Mesendoderm (in vitro differentiated cells): ENCODE data around the gene MLEC.

Experiments used
- DNase-seq: peaks from one replicate; pipeline ENCODE4 v3.0.0; 2013
- H2AK5ac ChIP-seq: 2 replicates; pipeline ENCODE4 v1.6.1; 2013; ENCODE audit warnings: low read length, inconsistent platforms
- H2BK120ac ChIP-seq: 2 replicates; pipeline ENCODE4 v1.6.1; 2013; ENCODE audit warnings: low read depth, mild to moderate bottlenecking, low read length, moderate library complexity, mixed read lengths
- H2BK15ac ChIP-seq: replicated peaks from 2 replicates; pipeline ENCODE4 v1.6.1; 2013; ENCODE audit warnings: low read depth, mild to moderate bottlenecking, moderate library complexity
- H2BK5ac ChIP-seq: 2 replicates; pipeline ENCODE4 v1.6.1; 2013; ENCODE audit warnings: low read length, inconsistent platforms
- H3K18ac ChIP-seq: 2 replicates; pipeline ENCODE4 v1.6.1; 2013; ENCODE audit warnings: mild to moderate bottlenecking, low read length, mixed read lengths
- H3K23ac ChIP-seq: one replicate; pipeline ENCODE4 v1.6.1; 2013; ENCODE audit warnings: low read length
- H3K27ac ChIP-seq: 2 replicates; pipeline ENCODE4 v1.5.1; 2013; ENCODE audit warnings: low read depth, mild to moderate bottlenecking, inconsistent platforms, low read length, moderate library complexity
- H3K27me3 ChIP-seq: 2 replicates; pipeline ENCODE4 v1.6.1; 2013; ENCODE audit warnings: low read length, control low read depth, mild to moderate bottlenecking, inconsistent platforms; ENCODE audit not compliant: insufficient read depth, poor library complexity
- H3K36me3 ChIP-seq: 2 replicates; pipeline ENCODE4 v1.6.1; 2013; ENCODE audit warnings: low read length, inconsistent platforms; ENCODE audit not compliant: control insufficient read depth, insufficient read depth
- H3K4ac ChIP-seq: one replicate; pipeline ENCODE4 v1.6.1; 2013; ENCODE audit warnings: low read depth, mild to moderate bottlenecking, low read length, moderate library complexity
- H3K4me1 ChIP-seq: 2 replicates; pipeline ENCODE4 v1.6.1; 2013; ENCODE audit warnings: low read depth, low read length, inconsistent platforms; ENCODE audit not compliant: control insufficient read depth
- H3K4me2 ChIP-seq: 2 replicates; pipeline ENCODE4 v1.6.1; 2013; ENCODE audit warnings: low read length
- H3K4me3 ChIP-seq: 2 replicates; pipeline ENCODE4 v1.5.1; 2013; ENCODE audit warnings: mild to moderate bottlenecking, low read length
- H3K56ac ChIP-seq: one replicate; pipeline ENCODE4 v1.6.1; 2013; ENCODE audit warnings: low read length
- H3K79me1 ChIP-seq: 2 replicates; pipeline ENCODE4 v1.6.1; 2013; ENCODE audit warnings: low read length, inconsistent platforms
- H3K79me2 ChIP-seq: 2 replicates; pipeline ENCODE4 v1.6.1; 2013; ENCODE audit warnings: mild to moderate bottlenecking, low read length; ENCODE audit not compliant: control insufficient read depth, insufficient read depth
- H3K9ac ChIP-seq: 2 replicates; pipeline ENCODE4 v1.6.1; 2013; ENCODE audit warnings: low read length, inconsistent platforms
- H4K5ac ChIP-seq: one replicate; pipeline ENCODE4 v1.6.1; 2013; ENCODE audit warnings: low read length
- H4K8ac ChIP-seq: one replicate; pipeline ENCODE4 v1.6.1; 2013; ENCODE audit warnings: low read depth, mild to moderate bottlenecking, control low read depth, low read length, moderate library complexity
- WGBS: extraction: QIAGEN DNeasy Blood & Tissue Kit; methylation state at CpG from one replicate; pipeline ENCODE4 v1.1.7; 2013; ENCODE audit warnings: low lambda C conversion rate, missing lambda C conversion rate; ENCODE audit not compliant: insufficient coverage; ENCODE audit errors: extremely low coverage; 5-methylcytosine and 5-hydroxymethylcytosine counted together

The MLEC gene

DNA sequence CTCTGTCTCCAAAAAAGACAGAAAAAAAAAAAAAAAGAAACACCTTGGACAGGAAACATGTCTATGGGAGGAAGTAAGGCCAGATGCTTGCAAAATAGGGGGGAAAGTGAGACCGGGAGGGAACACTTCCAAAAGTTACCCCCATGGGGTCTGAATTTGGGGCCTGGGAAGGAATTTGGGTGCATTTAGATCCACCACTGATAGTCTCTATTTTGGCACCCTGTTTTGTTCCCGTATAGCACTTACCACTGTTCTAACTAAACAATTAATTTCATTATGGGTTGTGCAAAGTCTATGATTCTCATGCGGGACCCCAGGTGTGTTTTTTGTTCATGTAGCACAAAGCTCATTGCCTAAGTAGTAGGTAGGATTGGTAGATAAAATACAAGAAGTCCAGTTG is 1.4 kb upstream of the MLEC start:
- Histone ChIP-seq H3K4ac (no peak overlapping the region), H2BK120ac (no peak overlapping the region), H3K56ac (no peak overlapping the region), H3K27ac (no peak overlapping the region), H2BK15ac (no peak overlapping the region), H4K5ac (no peak overlapping the region), H3K18ac (no peak overlapping the region), H3K23ac (no peak overlapping the region), H3K4me2 (no peak overlapping the region), H3K9ac (no peak overlapping the region), H3K79me2 (peaks cover 34% of the 10 kb centered on the region), H3K36me3 (no peaks in the 10 kb centered on the region), H2AK5ac (no peak overlapping the region), H4K8ac (no peak overlapping the region), H3K4me3 (no peak overlapping the region), H3K79me1 (peaks cover 10% of the 10 kb centered on the region), H2BK5ac (no peak overlapping the region), H3K27me3 (no peaks in the 10 kb centered on the region), H3K4me1 (peaks cover 9% of the 10 kb centered on the region)
- WGBS = no CpG with 5 or more reads among the region's 3 CpGs
- DNase-seq = no peak

DNA sequence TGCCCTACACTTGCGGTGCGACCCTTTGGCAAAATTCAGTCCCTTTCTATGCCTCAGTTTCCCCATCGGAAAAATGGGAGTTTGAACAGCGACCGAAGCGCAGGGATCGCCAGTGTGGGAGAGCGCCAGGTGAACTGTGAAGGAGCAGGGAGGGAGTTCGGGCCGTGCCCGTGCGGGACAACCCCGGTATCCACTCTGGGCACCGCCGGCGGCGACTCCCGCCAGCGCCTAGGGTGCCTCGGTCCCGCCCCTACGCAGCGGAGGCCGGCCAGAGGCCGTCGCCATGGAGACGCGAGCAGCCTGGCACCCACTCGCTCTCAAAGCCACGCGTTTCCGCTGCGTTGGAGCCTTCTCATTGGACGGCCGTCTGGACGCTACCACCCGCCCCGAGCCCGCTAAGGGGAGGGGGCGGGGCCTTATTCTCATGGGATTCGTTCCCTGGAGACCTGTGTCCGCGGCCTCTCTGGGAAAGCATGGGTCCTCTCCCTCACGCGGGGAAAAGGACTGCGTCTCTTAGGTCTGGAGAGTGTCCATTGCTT is 729 bp upstream of the MLEC start:
- H3K4me2 ChIP-seq = peak overlapping the region; percentile 94
- no CpG with 5 or more reads among the region's 46 CpGs for WGBS

DNA sequence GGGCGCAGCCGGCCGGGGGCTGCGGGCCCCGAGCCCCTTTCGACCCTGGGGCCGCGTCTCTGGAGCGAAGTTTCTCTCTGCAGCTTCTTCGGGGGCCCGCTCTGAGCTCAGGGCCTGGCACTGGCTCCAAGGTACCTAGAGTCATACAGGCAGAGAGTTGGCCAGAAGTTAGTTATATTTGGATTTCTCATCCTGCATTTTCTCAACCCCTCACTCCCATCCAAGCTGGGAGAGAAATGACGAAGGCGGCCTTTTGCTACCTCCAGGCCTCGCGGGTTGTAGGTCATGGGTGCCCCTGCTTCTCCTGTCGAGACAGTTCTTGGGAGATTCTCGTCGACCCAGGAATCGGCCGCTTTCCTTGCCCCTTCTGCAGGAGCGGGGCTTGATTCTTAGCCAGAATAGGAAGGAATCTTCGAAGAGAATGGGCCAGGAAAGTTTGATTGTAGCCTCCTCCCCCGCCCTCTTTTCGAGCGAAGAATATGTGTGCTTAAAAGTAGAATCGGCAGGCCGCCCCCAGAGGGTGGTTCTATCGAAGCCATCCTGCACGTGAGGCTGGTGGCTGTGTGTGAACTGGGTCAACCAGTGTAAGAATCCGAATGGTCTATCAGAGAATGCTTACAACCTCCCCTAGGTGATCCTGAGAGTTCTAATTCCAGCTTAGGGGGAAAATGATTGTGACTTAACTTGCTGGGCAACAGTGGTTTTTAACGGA is 785 bp downstream of the MLEC start:
- no peak overlapping the region for H3K27ac ChIP-seq
- peaks cover 55% of the 10 kb centered on the region for H3K79me2 ChIP-seq
- no peak overlapping the region for H4K8ac ChIP-seq
- DNase-seq = peak; percentile 54
- H2AK5ac ChIP-seq = no peak overlapping the region
- peak overlapping the region; percentile 96 for H3K56ac ChIP-seq
- peak overlapping the region; percentile 81 for H3K4ac ChIP-seq
- H2BK5ac ChIP-seq = no peak overlapping the region
- no peaks in the 10 kb centered on the region for H3K27me3 ChIP-seq
- H3K36me3 ChIP-seq = no peaks in the 10 kb centered on the region
- peaks cover 19% of the 10 kb centered on the region for H3K4me1 ChIP-seq
- peak overlapping the region; percentile 63 for H3K4me3 ChIP-seq
- WGBS = no CpG with 5 or more reads among the region's 31 CpGs
- H3K9ac ChIP-seq = peak overlapping the region; percentile 96
- peak overlapping the region; percentile 69 for H3K18ac ChIP-seq
- no peak overlapping the region for H2BK120ac ChIP-seq
- H3K79me1 ChIP-seq = peaks cover 23% of the 10 kb centered on the region
- H4K5ac ChIP-seq = no peak overlapping the region
- no peak overlapping the region for H2BK15ac ChIP-seq
- no peak overlapping the region for H3K23ac ChIP-seq
- H3K4me2 ChIP-seq = peak overlapping the region; percentile 39

More for the DNA sequence above, 729 bp upstream of the MLEC start:
- Histone ChIP-seq H2BK15ac (no peak overlapping the region), H2AK5ac (no peak overlapping the region), H2BK5ac (peak overlapping the region; percentile 37), H3K23ac (no peak overlapping the region), H4K5ac (no peak overlapping the region), H4K8ac (no peak overlapping the region), H3K4me1 (peaks cover 15% of the 10 kb centered on the region), H3K56ac (peak overlapping the region; percentile 97), H3K79me2 (peaks cover 41% of the 10 kb centered on the region), H3K27ac (peak overlapping the region; percentile 76), H3K79me1 (peaks cover 16% of the 10 kb centered on the region), H3K9ac (peak overlapping the region; percentile 87), H3K36me3 (no peaks in the 10 kb centered on the region), H2BK120ac (no peak overlapping the region), H3K18ac (peak overlapping the region; percentile 36), H3K4me3 (peak overlapping the region; percentile 77), H3K27me3 (no peaks in the 10 kb centered on the region), H3K4ac (no peak overlapping the region)
- DNase-seq = peak; percentile 99

DNA sequence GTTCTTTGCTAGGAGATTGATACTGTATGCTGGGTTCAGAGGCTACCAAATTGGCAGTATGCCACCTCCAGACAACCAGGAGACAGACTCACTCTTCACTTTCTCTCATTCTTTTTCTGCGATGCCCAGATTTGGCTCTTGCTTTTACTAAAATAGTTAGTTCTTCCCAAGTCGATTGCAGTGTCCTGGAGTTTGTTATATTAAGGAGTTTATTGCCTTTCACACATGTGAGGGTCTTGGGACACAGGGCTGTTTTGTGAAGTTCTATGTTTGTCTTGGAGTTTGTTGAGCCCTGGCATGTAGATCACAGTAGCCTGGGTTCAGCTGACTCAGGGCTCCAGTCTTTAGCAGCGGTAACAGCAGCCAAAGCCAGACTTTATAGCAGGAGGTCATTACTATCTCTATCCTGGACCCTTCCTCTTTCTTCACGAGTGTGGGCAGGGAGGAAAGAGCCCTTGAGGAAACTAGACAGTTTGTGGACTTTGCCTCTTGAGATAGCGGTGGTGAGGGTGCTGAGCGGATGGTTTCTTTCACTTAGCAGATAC is 1.6 kb downstream of the MLEC start:
- H3K56ac ChIP-seq = peak overlapping the region; percentile 96
- H3K79me2 ChIP-seq = peaks cover 61% of the 10 kb centered on the region
- no peak overlapping the region for H3K18ac ChIP-seq
- no peak overlapping the region for H4K5ac ChIP-seq
- H3K4ac ChIP-seq = no peak overlapping the region
- peaks cover 30% of the 10 kb centered on the region for H3K79me1 ChIP-seq
- H2BK15ac ChIP-seq = no peak overlapping the region
- H2BK120ac ChIP-seq = no peak overlapping the region
- no peaks in the 10 kb centered on the region for H3K36me3 ChIP-seq
- no peak for DNase-seq
- H4K8ac ChIP-seq = no peak overlapping the region
- no peak overlapping the region for H2AK5ac ChIP-seq
- peak overlapping the region; percentile 39 for H3K4me2 ChIP-seq
- no peaks in the 10 kb centered on the region for H3K27me3 ChIP-seq
- H3K4me3 ChIP-seq = peak overlapping the region; percentile 63
- peak overlapping the region; percentile 96 for H3K9ac ChIP-seq
- H3K23ac ChIP-seq = no peak overlapping the region
- H2BK5ac ChIP-seq = no peak overlapping the region
- H3K27ac ChIP-seq = no peak overlapping the region
- H3K4me1 ChIP-seq = peaks cover 19% of the 10 kb centered on the region
- WGBS = no CpG with 5 or more reads among the region's 6 CpGs

DNA sequence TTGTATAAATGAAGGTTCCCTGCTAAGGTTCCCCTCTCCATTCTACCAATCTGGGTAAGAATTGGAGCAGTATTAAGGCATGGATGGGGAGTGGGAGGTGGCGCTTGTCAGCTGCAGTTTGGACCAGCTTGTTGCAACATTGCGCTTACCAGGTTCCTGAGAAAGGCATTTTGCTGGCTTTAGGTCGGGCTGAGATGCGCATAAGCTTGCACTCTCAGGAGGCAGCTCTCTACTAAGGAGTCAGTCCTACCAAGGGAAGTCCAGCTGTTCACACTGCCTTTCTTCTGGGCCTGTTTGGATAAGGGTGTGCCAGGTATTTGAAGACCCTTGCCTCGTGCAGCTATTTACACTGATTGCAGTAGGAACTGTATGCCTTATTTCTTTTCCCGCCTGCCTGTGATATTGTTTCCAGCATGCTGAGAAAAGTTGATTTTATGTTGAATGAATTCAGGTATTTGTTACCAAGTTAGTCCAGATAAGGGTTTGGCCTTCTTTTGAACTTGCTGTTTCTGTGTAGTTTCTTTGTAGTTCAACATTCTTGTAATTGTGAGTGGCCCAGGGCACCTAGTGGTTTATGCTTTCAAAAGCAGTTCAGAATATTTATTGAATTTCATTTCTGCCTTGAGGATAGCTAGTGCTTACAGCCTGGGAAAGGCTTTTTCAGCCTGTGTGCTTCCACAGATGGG is 2.6 kb downstream of the MLEC start:
- Histone ChIP-seq H2BK15ac (no peak overlapping the region), H2BK5ac (no peak overlapping the region), H3K36me3 (peaks cover 6% of the 10 kb centered on the region), H3K27me3 (no peaks in the 10 kb centered on the region), H3K9ac (peak overlapping the region; percentile 96), H3K4me1 (peaks cover 19% of the 10 kb centered on the region), H3K18ac (no peak overlapping the region), H2AK5ac (no peak overlapping the region), H3K27ac (no peak overlapping the region), H3K79me2 (peaks cover 64% of the 10 kb centered on the region), H3K56ac (peak overlapping the region; percentile 81), H4K5ac (no peak overlapping the region), H3K4me2 (peak overlapping the region; percentile 56), H3K23ac (peak overlapping the region; percentile 35), H2BK120ac (no peak overlapping the region), H3K4ac (no peak overlapping the region), H4K8ac (no peak overlapping the region), H3K4me3 (no peak overlapping the region), H3K79me1 (peaks cover 35% of the 10 kb centered on the region)
- peak; percentile 57 for DNase-seq
- no CpG with 5 or more reads among the region's 6 CpGs for WGBS
